Retinal pigment epithelial cell (primary cell): ENCODE data around the gene ZNF782.

Experiments
- DNase-seq: peaks from one replicate; pipeline ENCODE4 v3.0.0-alpha.2; 2010; ENCODE audit warnings: low read depth
- H3K4me3 ChIP-seq: 2 replicates; pipeline ENCODE4 v1.5.1; 2011; ENCODE audit warnings: mild to moderate bottlenecking, low read length, control low read depth, moderate library complexity
- CTCF ChIP-seq: conservative IDR thresholded peaks from 2 replicates; pipeline ENCODE4 v1.5.1; 2011; ENCODE audit warnings: low read depth, low read length, control low read depth, inconsistent platforms

Gene ZNF782

GRCh38 chr9:96779089-96779488 is 75.2 kb downstream of the ZNF782 start:
- H3K4me3 ChIP-seq: no peak overlapping the region
- DNase-seq: no peak
- no peak for TF ChIP-seq CTCF

GRCh38 chr9:96777426-96777864 is 76.9 kb downstream of the ZNF782 start:
- no peak for DNase-seq
- peak overlapping the region; percentile 83 for H3K4me3 ChIP-seq
- no peak for TF ChIP-seq CTCF

GRCh38 chr9:96771124-96771523 is 83.2 kb downstream of the ZNF782 start:
- no peak for DNase-seq
- TF ChIP-seq CTCF: no peak
- no peak overlapping the region for H3K4me3 ChIP-seq

- no peak overlapping the region for H3K4me3 ChIP-seq
- TF ChIP-seq CTCF: no peak
- no peak for DNase-seq
Measured at GRCh38 chr9:96769989-96770388, 84.3 kb downstream of the ZNF782 start.
